GM12891 (cell line): ENCODE measurements around the gene MPC2.

Experiments used
- DNase-seq: peaks from one replicate; pipeline ENCODE4 v3.0.0; 2011; ENCODE audit warnings: low spot score; ENCODE audit not compliant: insufficient read length
- FAIRE-seq: peaks from 2 replicates; lab custom pipeline; 2011; peaks lifted over from hg19 to GRCh38; lab: Jason Lieb, UNC
- PAX5 ChIP-seq: IDR thresholded peaks from 2 replicates; pipeline ENCODE4 v1.6.1; 2011; ENCODE audit warnings: low read length, moderate library complexity, mild to moderate bottlenecking; ENCODE audit not compliant: insufficient read depth, severe bottlenecking
- POLR2A ChIP-seq: IDR thresholded peaks from 2 replicates; pipeline ENCODE4 v1.6.1; 2011; ENCODE audit warnings: low read depth, low read length, control low read depth
- POLR2AphosphoS5 ChIP-seq: IDR thresholded peaks from 2 replicates; pipeline ENCODE4 v1.6.1; 2011; ENCODE audit warnings: low read depth, low read length, control low read depth
- POU2F2 ChIP-seq: IDR thresholded peaks from 2 replicates; pipeline ENCODE4 v1.6.1; 2011; ENCODE audit warnings: low read depth, mild to moderate bottlenecking, control low read depth, low read length, moderate library complexity
- SPI1 ChIP-seq: IDR thresholded peaks from 2 replicates; pipeline ENCODE4 v1.6.1; 2011; ENCODE audit warnings: low read depth, low read length, control low read depth
- TAF1 ChIP-seq: IDR thresholded peaks from 2 replicates; pipeline ENCODE4 v1.6.1; 2011; ENCODE audit warnings: low read depth, low read length, control low read depth

MPC2 gene

DNA sequence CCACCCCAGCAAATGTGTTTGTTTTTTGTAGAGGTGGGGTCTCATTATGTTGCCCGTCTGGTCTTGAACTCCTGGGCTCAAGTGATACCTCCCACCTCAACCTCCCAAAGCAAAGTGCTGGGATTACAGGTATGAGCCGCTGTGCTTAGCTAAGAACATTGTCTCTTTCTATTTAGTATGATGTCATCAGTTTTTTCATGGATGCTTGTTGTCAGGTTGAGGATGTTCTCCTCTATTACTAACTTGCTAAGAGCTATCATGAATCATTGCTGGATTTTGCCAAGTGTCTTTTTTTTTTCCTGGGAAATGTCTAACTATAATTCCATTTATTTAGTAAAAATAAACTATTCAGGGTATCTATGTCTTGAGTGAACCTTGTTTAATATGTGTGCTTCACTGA is 19.0 kb upstream of the MPC2 start:
- no peak for TF ChIP-seq POLR2A
- TF ChIP-seq TAF1, result no peak
- no peak for TF ChIP-seq SPI1
- no peak for TF ChIP-seq POU2F2
- TF ChIP-seq PAX5, result no peak
- no peak for TF ChIP-seq POLR2AphosphoS5
- DNase-seq (no peak), FAIRE-seq (peak; percentile 9)

- DNase-seq (no peak), FAIRE-seq (no peak)
- TF ChIP-seq SPI1 (no peak), POLR2AphosphoS5 (no peak), POU2F2 (no peak), POLR2A (no peak), PAX5 (no peak), TAF1 (no peak)
Observed at GRCh38 chr1:167950569-167950968, 13.7 kb upstream of the MPC2 start.

DNA sequence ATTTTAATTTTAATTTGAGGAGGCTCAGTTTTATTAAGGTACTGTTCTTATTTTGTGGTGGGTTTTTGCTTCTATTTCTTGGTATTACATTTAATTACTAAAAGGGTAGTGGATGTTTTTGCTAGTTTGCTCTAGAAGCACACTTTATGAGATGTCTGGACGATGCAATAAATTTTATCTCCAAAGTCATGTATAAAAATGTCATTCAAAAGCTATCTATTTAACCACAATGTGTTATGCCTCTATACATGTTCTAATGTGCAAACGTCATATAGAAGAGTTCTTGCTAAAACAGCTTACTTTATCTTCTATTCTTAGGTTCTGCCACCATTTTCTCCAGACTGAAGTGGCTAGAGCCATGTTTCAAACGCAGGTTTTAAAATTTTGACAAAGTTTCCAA is 12.9 kb upstream of the MPC2 start:
- DNase-seq, result no peak
- no peak for FAIRE-seq
- TF ChIP-seq TAF1, result no peak

GRCh38 chr1:167947733-167948132 is 10.9 kb upstream of the MPC2 start:
- FAIRE-seq (no peak), DNase-seq (no peak)
- no peak for TF ChIP-seq POLR2AphosphoS5
- TF ChIP-seq PAX5, result no peak
- no peak for TF ChIP-seq POLR2A
- TF ChIP-seq TAF1, result no peak
- TF ChIP-seq SPI1, result no peak
- no peak for TF ChIP-seq POU2F2

DNA sequence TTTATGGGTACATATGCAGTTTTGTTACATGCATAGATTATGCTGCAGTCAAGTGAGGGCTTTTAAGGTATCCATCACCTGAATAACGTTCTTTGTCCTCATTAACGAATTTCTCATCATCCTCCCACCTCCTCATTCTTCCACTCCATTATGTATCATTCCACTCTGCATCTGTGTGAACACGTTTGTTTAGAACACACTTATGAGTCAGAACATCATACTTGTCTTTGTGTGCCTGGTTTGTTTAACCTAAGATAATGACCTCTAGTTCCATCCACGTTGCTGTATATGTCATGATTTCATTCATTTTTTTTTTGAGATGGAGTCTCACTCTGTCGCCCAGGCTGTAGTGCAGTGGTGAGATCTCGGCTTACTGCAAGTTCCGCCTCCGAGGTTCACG is 6.7 kb upstream of the MPC2 start:
- FAIRE-seq, result no peak
- DNase-seq, result no peak
- no peak for TF ChIP-seq POLR2A
- no peak for TF ChIP-seq SPI1
- TF ChIP-seq PAX5, result no peak
- TF ChIP-seq POU2F2, result no peak
- TF ChIP-seq TAF1, result no peak
- no peak for TF ChIP-seq POLR2AphosphoS5

GRCh38 chr1:167940264-167940663 is 3.4 kb upstream of the MPC2 start:
- DNase-seq (no peak), FAIRE-seq (no peak)
- TF ChIP-seq POU2F2 (no peak), POLR2A (no peak), PAX5 (no peak), SPI1 (no peak), TAF1 (no peak), POLR2AphosphoS5 (no peak)

- FAIRE-seq, result no peak
- no peak for DNase-seq
- TF ChIP-seq PAX5, result no peak
- no peak for TF ChIP-seq TAF1
- TF ChIP-seq POLR2AphosphoS5, result no peak
- TF ChIP-seq POLR2A, result no peak
- TF ChIP-seq SPI1, result no peak
- TF ChIP-seq POU2F2, result no peak
Observed at GRCh38 chr1:167938080-167938636, 1.3 kb upstream of the MPC2 start.

- no peak for TF ChIP-seq POLR2A
- TF ChIP-seq POLR2AphosphoS5, result no peak
- no peak for TF ChIP-seq PAX5
- TF ChIP-seq TAF1, result no peak
- no peak for TF ChIP-seq SPI1
- no peak for TF ChIP-seq POU2F2
- no peak for FAIRE-seq
- no peak for DNase-seq
Observed at GRCh38 chr1:167937709-167938010, 788 bp upstream of the MPC2 start.

GRCh38 chr1:167936068-167936929 is 573 bp downstream of the MPC2 start, which contains the start of gene DCAF6:
TSS of gene DCAF6 (plus strand) at chr1:167936683. CDS start at chr1:167936912, 229 bp downstream.
- TF ChIP-seq POLR2A (peak; percentile 80), SPI1 (no peak), POLR2AphosphoS5 (peak; percentile 91), PAX5 (no peak), POU2F2 (peak; percentile 66; the same call in 1 of the 2 replicates), TAF1 (no peak; the same call in 1 of the 2 replicates)
- FAIRE-seq, result peak; percentile 99
- peak; percentile 86 for DNase-seq

- FAIRE-seq (no peak), DNase-seq (no peak)
Observed at GRCh38 chr1:167935216-167936067, 1.4 kb downstream of the MPC2 start.

More at GRCh38 chr1:167935216-167936067, 1.4 kb downstream of the MPC2 start:
- peak; percentile 56; the same call in 1 of the 2 replicates for TF ChIP-seq POLR2A
- TF ChIP-seq POLR2AphosphoS5, result peak; percentile 21; the same call in 1 of the 2 replicates
- TF ChIP-seq SPI1, result peak; percentile 40; the same call in 1 of the 2 replicates
- no peak for TF ChIP-seq PAX5
- no peak for TF ChIP-seq TAF1
- TF ChIP-seq POU2F2, result no peak; the same call in 1 of the 2 replicates
